NB4 (cell line): ENCODE data around the gene LUZP2.

Experiments used
- CTCF ChIP-seq: IDR thresholded peaks from one replicate; pipeline ENCODE4 v1.5.1; 2012; ENCODE audit warnings: low read depth, low read length
- MAX ChIP-seq: IDR thresholded peaks from 2 replicates; pipeline ENCODE4 v1.6.1; 2011; ENCODE audit warnings: low read depth, low read length
- MYC ChIP-seq: IDR thresholded peaks from 2 replicates; pipeline ENCODE4 v1.6.1; 2011; ENCODE audit warnings: low read depth, low read length
- POLR2A ChIP-seq: IDR thresholded peaks from 2 replicates; pipeline ENCODE4 v1.6.1; 2011; ENCODE audit warnings: mild to moderate bottlenecking; ENCODE audit not compliant: insufficient read length; ENCODE audit errors: extremely low read depth

- TF ChIP-seq CTCF, result no peak
- no peak for TF ChIP-seq POLR2A
- no peak for TF ChIP-seq MAX
- TF ChIP-seq MYC, result no peak
Observed at GRCh38 chr11:24779791-24780190, 282.9 kb downstream of the LUZP2 start.
